Rectal smooth muscle tissue (tissue), 1 donor: ENCODE results near the gene CNNM2.
"Not testable (repeated sequence)": the region's sequence is repeated elsewhere in the genome, so short reads cannot be mapped to it uniquely, and the experiment has no call there.

ENCODE experiments used
- H3K27ac ChIP-seq: one replicate; pipeline ENCODE4 v1.7.0; 2013; ENCODE audit warnings: low read depth, low read length, inconsistent platforms
- H3K27me3 ChIP-seq: one replicate; pipeline ENCODE4 v1.7.0; 2013; ENCODE audit warnings: low read length; ENCODE audit not compliant: control insufficient read depth, insufficient read depth
- H3K36me3 ChIP-seq: one replicate; pipeline ENCODE4 v1.7.0; 2013; ENCODE audit warnings: low read length; ENCODE audit not compliant: control insufficient read depth, insufficient read depth
- H3K4me1 ChIP-seq: one replicate; pipeline ENCODE4 v1.7.0; 2013; ENCODE audit warnings: low read length; ENCODE audit not compliant: control insufficient read depth, insufficient read depth
- H3K4me3 ChIP-seq: one replicate; pipeline ENCODE4 v1.7.0; 2013; ENCODE audit warnings: low read length
- H3K9ac ChIP-seq: one replicate; pipeline ENCODE4 v1.7.0; 2013; ENCODE audit warnings: low read length

Gene CNNM2

DNA sequence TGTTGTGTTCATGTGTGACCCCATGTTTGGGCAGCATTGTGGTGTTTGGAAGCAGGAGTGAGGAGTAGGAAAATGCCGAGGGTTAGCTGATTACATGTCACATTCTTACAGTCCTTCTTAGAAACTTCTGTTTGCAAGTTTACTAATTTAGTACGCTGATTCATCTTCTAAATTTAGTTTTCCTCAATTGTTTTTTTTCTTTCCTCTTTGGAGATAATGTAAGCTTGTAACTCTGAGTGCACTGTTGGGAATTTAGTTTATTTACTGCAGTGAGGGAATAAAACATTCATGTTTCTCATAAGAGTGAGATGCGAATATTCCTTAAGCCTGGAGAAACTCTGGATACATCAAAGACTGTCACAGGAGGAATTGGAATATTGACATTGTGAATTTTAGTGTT, 139.9 kb downstream of the CNNM2 start:
- Histone ChIP-seq H3K9ac (no peak overlapping the region), H3K36me3 (no peaks in the 10 kb centered on the region), H3K4me3 (no peak overlapping the region), H3K27me3 (no peaks in the 10 kb centered on the region), H3K4me1 (peaks cover 2% of the 10 kb centered on the region), H3K27ac (no peak overlapping the region)

DNA sequence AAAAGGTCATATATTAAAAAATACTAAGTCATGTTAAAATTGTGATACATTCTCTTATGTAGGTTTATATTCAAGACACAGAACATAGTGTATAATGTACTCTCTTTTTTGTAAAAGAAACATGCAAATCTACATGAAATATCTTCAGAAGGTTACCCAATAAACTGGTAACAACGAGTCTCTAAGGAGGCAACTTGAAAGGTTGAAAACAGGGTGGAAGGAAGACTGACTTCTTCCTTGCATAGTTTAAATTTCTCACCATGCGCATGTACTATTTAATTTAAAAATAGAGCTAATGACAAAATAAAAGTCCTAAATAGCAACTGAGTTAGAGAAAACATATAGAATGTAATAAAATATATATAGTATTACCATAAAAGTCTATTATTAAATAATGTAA, 142.5 kb downstream of the CNNM2 start:
- peaks cover 2% of the 10 kb centered on the region for H3K36me3 ChIP-seq
- no peak overlapping the region for H3K4me3 ChIP-seq
- no peak overlapping the region for H3K9ac ChIP-seq
- H3K27ac ChIP-seq: no peak overlapping the region
- H3K4me1 ChIP-seq: no peaks in the 10 kb centered on the region
- H3K27me3 ChIP-seq: no peaks in the 10 kb centered on the region

DNA sequence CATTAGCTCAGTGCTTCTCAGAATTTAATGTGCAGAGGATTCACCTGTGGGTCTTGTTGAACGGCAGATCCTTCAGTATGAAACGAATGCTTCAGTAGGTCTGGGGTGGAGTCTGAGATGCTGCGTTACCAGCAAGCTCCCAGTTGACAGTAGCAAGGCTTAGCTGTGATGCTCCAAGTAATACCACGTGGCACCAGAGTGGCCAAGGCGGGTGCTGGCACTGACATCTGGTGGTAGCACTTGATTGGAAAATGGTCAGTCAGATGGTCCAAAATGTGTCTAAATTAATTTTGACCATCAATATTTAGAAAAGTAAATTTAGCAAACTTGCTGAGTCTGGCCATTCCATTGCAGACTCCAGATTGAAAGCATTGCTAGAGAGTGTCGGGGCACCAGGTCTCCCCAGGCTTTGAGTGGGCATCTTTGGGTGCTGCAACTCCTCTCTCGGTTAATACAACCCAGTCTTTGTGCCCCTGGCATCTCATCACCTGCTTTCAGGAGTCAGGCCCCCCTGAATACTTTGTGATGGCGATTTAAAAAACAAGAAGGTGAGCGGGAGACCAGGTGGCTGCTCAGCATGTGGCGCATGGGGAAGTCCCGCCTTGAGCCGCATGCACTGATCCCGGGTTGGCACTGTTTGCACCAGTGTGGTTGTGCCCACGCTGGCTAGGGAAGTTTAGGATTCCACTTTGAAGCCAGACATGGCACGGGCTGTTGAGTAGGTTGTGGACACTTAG, 144.9 kb downstream of the CNNM2 start:
- H3K27ac ChIP-seq: no peak overlapping the region
- no peak overlapping the region for H3K4me3 ChIP-seq
- no peaks in the 10 kb centered on the region for H3K4me1 ChIP-seq
- H3K9ac ChIP-seq: no peak overlapping the region
- peaks cover 4% of the 10 kb centered on the region for H3K36me3 ChIP-seq
- H3K27me3 ChIP-seq: no peaks in the 10 kb centered on the region

- Histone ChIP-seq H3K27me3 (no peaks in the 10 kb centered on the region), H3K27ac (no peak overlapping the region), H3K4me1 (no peaks in the 10 kb centered on the region), H3K4me3 (no peak overlapping the region), H3K9ac (no peak overlapping the region), H3K36me3 (peaks cover 4% of the 10 kb centered on the region)
Observed at GRCh38 chr10:103064956-103065355, 146.9 kb downstream of the CNNM2 start.

DNA sequence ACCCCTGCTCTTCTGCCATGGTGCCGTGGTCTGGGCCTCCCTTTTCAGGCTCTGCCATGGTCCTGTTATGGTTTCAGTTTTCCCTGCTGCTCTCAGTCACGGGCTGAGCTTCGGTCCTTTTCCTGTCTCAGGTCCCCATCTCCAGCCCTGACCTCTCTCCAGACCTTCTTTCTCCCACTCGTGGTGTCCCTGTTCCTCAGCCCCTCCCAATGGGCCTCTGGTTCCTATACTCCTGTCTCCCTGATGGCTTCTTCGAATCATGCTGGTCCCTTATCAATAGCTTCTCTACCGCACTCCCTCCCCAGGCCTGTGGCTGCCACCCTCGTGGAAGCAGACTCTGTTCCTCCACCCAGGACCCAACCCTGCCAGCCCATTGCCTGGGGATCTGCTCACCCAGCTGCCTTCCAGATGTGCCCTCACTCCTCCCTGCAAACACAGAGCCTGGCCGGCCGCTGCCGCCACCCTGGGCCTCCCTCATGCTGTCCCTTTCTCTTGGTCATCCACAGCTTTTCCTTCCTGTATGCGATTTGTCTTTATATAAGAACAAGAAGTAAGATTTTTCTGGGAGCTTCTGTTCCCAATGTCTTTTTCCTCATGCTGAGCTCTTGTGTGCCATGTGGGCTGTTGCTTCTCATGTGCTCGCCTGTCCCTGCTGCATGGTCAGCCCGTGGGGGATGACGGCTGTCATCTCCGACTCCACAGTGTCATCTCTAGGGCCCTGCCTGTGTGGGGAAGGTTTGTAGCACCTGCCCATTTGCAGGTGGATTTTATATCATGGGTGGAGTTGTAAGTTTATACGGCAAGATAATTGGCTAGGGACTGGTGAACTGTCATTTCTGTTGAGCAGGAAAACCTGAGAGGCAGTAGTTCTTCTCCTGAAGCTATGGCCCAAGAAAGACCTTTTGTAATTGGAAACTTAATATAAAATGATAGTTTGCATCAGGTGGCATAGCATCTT, 148.3 kb downstream of the CNNM2 start:
- H3K4me1 ChIP-seq: no peaks in the 10 kb centered on the region
- H3K36me3 ChIP-seq: peaks cover 4% of the 10 kb centered on the region
- no peaks in the 10 kb centered on the region for H3K27me3 ChIP-seq
- H3K27ac ChIP-seq: no peak overlapping the region
- H3K4me3 ChIP-seq: no peak overlapping the region
- no peak overlapping the region for H3K9ac ChIP-seq

DNA sequence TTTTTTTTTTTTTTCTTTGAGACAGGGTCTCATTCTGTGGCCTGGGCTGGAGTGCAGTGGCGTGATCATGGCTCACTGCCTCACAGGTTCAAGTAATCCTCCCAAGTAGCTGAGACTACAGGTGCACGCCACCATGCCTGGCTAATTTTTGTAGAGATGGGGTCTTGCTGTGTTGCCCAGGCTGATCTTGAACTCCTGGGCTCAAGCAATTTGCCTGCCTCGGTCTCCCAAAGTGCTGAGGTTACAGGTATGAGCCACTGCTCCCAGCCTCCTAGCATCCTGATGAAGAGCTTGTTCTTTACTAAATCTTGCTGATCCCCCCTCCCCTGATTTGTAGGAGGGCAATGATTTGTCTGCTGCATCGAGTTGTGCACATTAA, 149.0 kb downstream of the CNNM2 start:
- H3K27me3 ChIP-seq, H3K9ac ChIP-seq, H3K36me3 ChIP-seq, H3K27ac ChIP-seq, H3K4me1 ChIP-seq, H3K4me3 ChIP-seq: not testable (repeated sequence)

DNA sequence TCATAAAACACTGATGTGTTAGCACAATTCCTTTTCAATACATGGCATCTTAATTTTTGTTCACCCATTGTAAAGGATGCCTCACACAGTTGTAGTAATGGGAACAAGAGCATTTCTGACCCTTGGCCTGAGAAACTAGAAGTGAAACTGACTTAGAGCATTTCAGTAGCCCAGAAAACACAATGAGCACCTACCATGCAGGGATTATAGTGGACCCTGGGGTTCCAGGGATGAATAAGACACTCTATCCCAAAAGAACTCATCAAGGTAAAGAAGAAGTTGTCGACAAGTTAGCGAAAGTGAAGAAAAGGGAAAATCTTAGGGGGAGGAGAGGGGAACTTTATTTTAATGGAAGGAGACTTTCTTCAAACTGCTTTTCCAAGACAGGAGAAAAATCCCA, 149.4 kb downstream of the CNNM2 start:
- Histone ChIP-seq H3K27me3 (no peaks in the 10 kb centered on the region), H3K4me1 (no peaks in the 10 kb centered on the region), H3K27ac (no peak overlapping the region), H3K9ac (no peak overlapping the region), H3K4me3 (no peak overlapping the region), H3K36me3 (peaks cover 4% of the 10 kb centered on the region)

- H3K27me3 ChIP-seq: no peaks in the 10 kb centered on the region
- H3K4me1 ChIP-seq: no peaks in the 10 kb centered on the region
- H3K9ac ChIP-seq: no peak overlapping the region
- H3K27ac ChIP-seq: no peak overlapping the region
- H3K36me3 ChIP-seq: peaks cover 4% of the 10 kb centered on the region
- H3K4me3 ChIP-seq: no peak overlapping the region
Observed at GRCh38 chr10:103067956-103068355, 149.9 kb downstream of the CNNM2 start.

- no peaks in the 10 kb centered on the region for H3K4me1 ChIP-seq
- no peak overlapping the region for H3K9ac ChIP-seq
- H3K36me3 ChIP-seq: peaks cover 4% of the 10 kb centered on the region
- H3K4me3 ChIP-seq: no peak overlapping the region
- no peaks in the 10 kb centered on the region for H3K27me3 ChIP-seq
- H3K27ac ChIP-seq: no peak overlapping the region
Observed at GRCh38 chr10:103069453-103070331, 151.6 kb downstream of the CNNM2 start.

DNA sequence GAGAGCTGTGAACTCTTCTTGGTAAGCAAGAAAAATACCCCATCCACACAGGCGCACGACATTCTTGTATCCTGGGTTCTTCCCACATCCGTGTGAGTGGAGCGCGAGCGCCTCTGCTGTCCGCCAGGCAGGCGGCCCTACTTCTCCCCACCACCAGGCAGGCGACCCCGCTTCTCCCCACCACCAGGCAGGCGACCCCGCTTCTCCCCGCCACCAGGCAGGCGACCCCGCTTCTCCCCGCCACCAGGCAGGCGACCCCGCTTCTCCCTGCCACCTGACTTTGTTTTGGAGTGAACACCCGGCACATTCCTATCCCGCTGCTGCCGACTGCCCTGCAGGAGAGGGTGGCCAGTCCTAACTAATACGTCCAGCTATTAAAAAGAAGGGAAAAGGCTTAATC, 154.2 kb downstream of the CNNM2 start:
- H3K36me3 ChIP-seq: peaks cover 2% of the 10 kb centered on the region
- H3K27me3 ChIP-seq: no peaks in the 10 kb centered on the region
- no peak overlapping the region for H3K9ac ChIP-seq
- H3K27ac ChIP-seq: no peak overlapping the region
- no peak overlapping the region for H3K4me3 ChIP-seq
- H3K4me1 ChIP-seq: no peaks in the 10 kb centered on the region

GRCh38 chr10:103072891-103073290, 154.8 kb downstream of the CNNM2 start:
- Histone ChIP-seq H3K36me3 (peaks cover 2% of the 10 kb centered on the region), H3K27me3 (no peaks in the 10 kb centered on the region), H3K27ac (no peak overlapping the region), H3K4me1 (no peaks in the 10 kb centered on the region), H3K4me3 (no peak overlapping the region), H3K9ac (no peak overlapping the region)

- H3K4me1 ChIP-seq: no peaks in the 10 kb centered on the region
- no peak overlapping the region for H3K27ac ChIP-seq
- H3K4me3 ChIP-seq: no peak overlapping the region
- no peaks in the 10 kb centered on the region for H3K27me3 ChIP-seq
- H3K9ac ChIP-seq: no peak overlapping the region
- H3K36me3 ChIP-seq: peaks cover 2% of the 10 kb centered on the region
Observed at GRCh38 chr10:103077020-103077419, 158.9 kb downstream of the CNNM2 start.
